Stimulated activated CD4-positive, alpha-beta T cell treated with anti-CD3 and anti-CD28 coated beads, Interleukin-4, amount 100 ng/mL, for 48 hours (primary cell): ENCODE results near the gene HOXD9.

Source experiments
- DNase-seq, 2 donors: peaks; one replicate each; pipeline ENCODE4 v3.0.0-alpha.2; 2020; ENCODE audit warnings: low read depth in 2 of 2

Gene HOXD9

GRCh38 chr2:176110415-176111308 is 11.9 kb upstream of the HOXD9 start:
- DNase-seq, result no peak

GRCh38 chr2:176111309-176111663 is 11.2 kb upstream of the HOXD9 start:
- DNase-seq, result no peak

- DNase-seq, result no peak
These were observed 10.6 kb upstream of the HOXD9 start for GRCh38 chr2:176111846-176112374.

- DNase-seq, result no peak
These were observed 9.9 kb upstream of the HOXD9 start for GRCh38 chr2:176112375-176113302.

- no peak for DNase-seq
These were observed 8.2 kb upstream of the HOXD9 start for GRCh38 chr2:176114120-176114929.

GRCh38 chr2:176114930-176115625 is 7.4 kb upstream of the HOXD9 start:
- DNase-seq, result no peak

GRCh38 chr2:176115883-176116813 is 6.4 kb upstream of the HOXD9 start, which contains the start of gene HOXD10:
TSS of gene HOXD10 (plus strand) at chr2:176116778. CDS start at chr2:176116834, 56 bp downstream.
- DNase-seq, result no peak

- no peak for DNase-seq
These were observed 5.2 kb upstream of the HOXD9 start for GRCh38 chr2:176117162-176117822.

- DNase-seq, result no peak
These were observed 4.6 kb upstream of the HOXD9 start for GRCh38 chr2:176117823-176118371.

GRCh38 chr2:176118601-176119339 is 3.7 kb upstream of the HOXD9 start:
- no peak for DNase-seq

GRCh38 chr2:176120364-176121189 is 1.9 kb upstream of the HOXD9 start:
- no peak for DNase-seq

- DNase-seq, result no peak
These were observed 1.1 kb upstream of the HOXD9 start for GRCh38 chr2:176121190-176122051.

GRCh38 chr2:176122052-176122682 is 352 bp upstream of the HOXD9 start:
- no peak for DNase-seq

GRCh38 chr2:176123411-176124109 is 1.0 kb downstream of the HOXD9 start:
- DNase-seq, result no peak
